Mucosa of descending colon (tissue), 3 donors: ENCODE measurements around the gene OTOP1. TPM values are rescaled to one million over a fixed set of nuclear protein-coding genes. Genes with fewer than 3 reads are reported as not detected.
"Not testable (repeated sequence)": the region's sequence is repeated elsewhere in the genome, so short reads cannot be mapped to it uniquely, and the experiment has no call there.

Experiments
- ATAC-seq: fragments of 200-7000 bp; cut with Tn5 transposase; one replicate; pipeline ENCODE4 v1.9.1; 2020; ENCODE audit warnings: mild to moderate bottlenecking, moderate library complexity
- DNase-seq, 3 donors: peaks; one replicate each; pipeline ENCODE4 v3.0.0-alpha.2; 2020
- H3K36me3 ChIP-seq: fragments of 200-600 bp; one replicate; pipeline ENCODE4 v1.8.0; 2021; ENCODE audit warnings: low read depth, mild to moderate bottlenecking
- H3K4me1 ChIP-seq: fragments of 200-600 bp; one replicate; pipeline ENCODE4 v1.8.0; 2021; ENCODE audit warnings: low read depth, mild to moderate bottlenecking
- H3K4me3 ChIP-seq: fragments of 200-600 bp; one replicate; pipeline ENCODE4 v1.8.0; 2021; ENCODE audit warnings: mild to moderate bottlenecking
- H3K9me3 ChIP-seq: fragments of 200-600 bp; one replicate; pipeline ENCODE4 v1.8.0; 2021; ENCODE audit warnings: mild to moderate bottlenecking
- CTCF ChIP-seq: fragments of 200-600 bp; IDR thresholded peaks from one replicate; pipeline ENCODE4 v1.8.0; 2022; ENCODE audit warnings: antibody characterized with exemption, mild to moderate bottlenecking
- intact Hi-C, 2 donors: fragments of 100-400 bp; cut with DNase I in 1 of 2; cut with micrococcal nuclease in 1 of 2; formaldehyde crosslinking; loops; one replicate each; pipeline versions ENCODE4 v1.11.0 to v1.11.1; 2022; cut with DNase I, micrococcal nuclease
- total RNA-seq, 3 donors: library from RNA; stranded (reverse); fragmentation: NEBNext Ultra II Directional in 2 of 3; extraction: Animal tissue kit (Norgen Biotek cat#: 25700) in 2 of 3; gene quantifications; one replicate each; pipeline versions ENCODE4 v1.2.1 to v1.2.4, GENCODE V29; 2021 to 2023
- donor health status: DM: no; HTN: no; CAD: no; lungs with moderate emphysema.
- donor health status: DM: no; HTN: no; CAD: no.
- donor health status: DM: no; HTN: yes; CAD: no.

OTOP1 gene
- total RNA-seq, 3 donors from 2014 or later, result not detected

- DNase-seq (no peak), ATAC-seq (no peak)
- no peaks in the 10 kb centered on the region for H3K36me3 ChIP-seq
- intact Hi-C loops, result no loop called here
- no peak overlapping the region for H3K4me3 ChIP-seq
- no peak for TF ChIP-seq CTCF
- no peaks in the 10 kb centered on the region for H3K4me1 ChIP-seq
- no peaks in the 10 kb centered on the region for H3K9me3 ChIP-seq
These were observed 1.0 kb upstream of the OTOP1 start for GRCh38 chr4:4227510-4228355.

GRCh38 chr4:4225915-4226605 lies 669 bp downstream of the OTOP1 start:
- ATAC-seq (no peak), DNase-seq (no peak)
- Histone ChIP-seq H3K36me3 (no peaks in the 10 kb centered on the region), H3K9me3 (no peaks in the 10 kb centered on the region), H3K4me3 (no peak overlapping the region), H3K4me1 (no peaks in the 10 kb centered on the region)
- intact Hi-C loops, result no loop called here
- no peak for TF ChIP-seq CTCF

GRCh38 chr4:4217113-4217512 lies 9.6 kb downstream of the OTOP1 start:
- H3K36me3 ChIP-seq, result no peaks in the 10 kb centered on the region
- no peak for DNase-seq

GRCh38 chr4:4216648-4217047 lies 10.1 kb downstream of the OTOP1 start:
- no peak for TF ChIP-seq CTCF
- intact Hi-C loops, result no loop called here

More at GRCh38 chr4:4217113-4217512, 9.6 kb downstream of the OTOP1 start:
- no peaks in the 10 kb centered on the region for H3K9me3 ChIP-seq
- TF ChIP-seq CTCF, result no peak
- intact Hi-C loops, result no loop called here
- H3K4me1 ChIP-seq, result no peaks in the 10 kb centered on the region
- H3K4me3 ChIP-seq, result no peak overlapping the region
- no peak for ATAC-seq

GRCh38 chr4:4213674-4214073 lies 13.1 kb downstream of the OTOP1 start:
- intact Hi-C loops, H3K9me3 ChIP-seq, H3K36me3 ChIP-seq, ATAC-seq, H3K4me1 ChIP-seq, DNase-seq, H3K4me3 ChIP-seq: not testable (repeated sequence)

More at GRCh38 chr4:4216648-4217047, 10.1 kb downstream of the OTOP1 start:
- no peak for DNase-seq
- Histone ChIP-seq H3K4me1 (no peaks in the 10 kb centered on the region), H3K9me3 (no peaks in the 10 kb centered on the region), H3K4me3 (no peak overlapping the region), H3K36me3 (no peaks in the 10 kb centered on the region)
- ATAC-seq, result no peak

- ATAC-seq, result no peak
- H3K9me3 ChIP-seq, result no peaks in the 10 kb centered on the region
- no peaks in the 10 kb centered on the region for H3K4me1 ChIP-seq
- DNase-seq, result no peak
- no peaks in the 10 kb centered on the region for H3K36me3 ChIP-seq
- TF ChIP-seq CTCF, result no peak
- intact Hi-C loops, result no loop called here
- no peak overlapping the region for H3K4me3 ChIP-seq
These were observed 20.5 kb downstream of the OTOP1 start for GRCh38 chr4:4206204-4206603.
